IMR-90 (cell line): ENCODE data around the gene ZFAND2B. TPM values are rescaled to one million over a fixed set of nuclear protein-coding genes. Genes with fewer than 3 reads are reported as not detected.

ENCODE experiments used
- ATAC-seq: fragments of 200-7000 bp; cut with Tn5 transposase; 2 replicates; pipeline ENCODE4 v1.9.1; 2020; ENCODE audit warnings: low read depth, mild to moderate bottlenecking, moderate library complexity
- BruUV-seq: library from RNA; stranded (reverse); fragments of 400-500 nt; replicated peaks from 2 replicates; lab custom pipeline; 2021; lab: Mats Ljungman, UMichigan
- CTCF ChIA-PET: fragments of 300-600 bp; formaldehyde crosslinking; extraction: SDS; loops from one replicate; lab custom pipeline; 2021; ENCODE audit warnings: antibody characterized with exemption; lab: Yijun Ruan, JAX
- POLR2A ChIA-PET: fragments of 300-600 bp; sonication (Branson Sonifier 250); formaldehyde crosslinking; loops from one replicate; lab custom pipeline; 2022; ENCODE audit warnings: antibody characterized with exemption; ENCODE audit not compliant: unreplicated experiment; lab: Charles Lee
- DNase-seq: peaks from one replicate; pipeline ENCODE4 v3.0.0; 2013
- H2AFZ ChIP-seq: replicated peaks from 2 replicates; pipeline ENCODE3; 2013; ENCODE audit warnings: low read length, mild to moderate bottlenecking; ENCODE audit not compliant: poor library complexity
- H2AK5ac ChIP-seq: 2 replicates; pipeline ENCODE4 v1.6.1; 2013; ENCODE audit warnings: low read depth, low read length, inconsistent platforms
- H2AK9ac ChIP-seq: replicated peaks from 2 replicates; pipeline ENCODE3; 2013; ENCODE audit warnings: mild to moderate bottlenecking, low read depth, low read length, moderate library complexity; ENCODE audit not compliant: poor library complexity
- H2BK120ac ChIP-seq: 2 replicates; pipeline ENCODE4 v1.6.1; 2013; ENCODE audit warnings: low read depth, low read length, inconsistent platforms
- H2BK15ac ChIP-seq: 3 replicates; pipeline ENCODE4 v1.6.1; 2013; ENCODE audit warnings: low read depth, low read length, inconsistent platforms
- H2BK20ac ChIP-seq: 2 replicates; pipeline ENCODE4 v1.6.1; 2013; ENCODE audit warnings: low read depth, mild to moderate bottlenecking, inconsistent platforms, low read length, moderate library complexity
- H2BK5ac ChIP-seq: 2 replicates; pipeline ENCODE4 v1.6.1; 2013; ENCODE audit warnings: mild to moderate bottlenecking, low read depth, low read length, inconsistent platforms; ENCODE audit not compliant: poor library complexity, severe bottlenecking
- H3K14ac ChIP-seq: replicated peaks from 2 replicates; pipeline ENCODE4 v1.6.1; 2013; ENCODE audit warnings: low read depth, low read length, inconsistent platforms
- H3K18ac ChIP-seq: 2 replicates; pipeline ENCODE4 v1.6.1; 2013; ENCODE audit warnings: low read depth, low read length, control low read depth
- H3K23ac ChIP-seq: 2 replicates; pipeline ENCODE4 v1.6.1; 2013; ENCODE audit warnings: low read depth, low read length, inconsistent platforms
- H3K27ac ChIP-seq: 2 replicates; pipeline ENCODE4 v1.5.1; 2013; ENCODE audit warnings: mild to moderate bottlenecking, control low read depth, low read length; ENCODE audit not compliant: insufficient read depth
- H3K27me3 ChIP-seq: 2 replicates; pipeline ENCODE4 v1.6.1; 2013; ENCODE audit warnings: low read length; ENCODE audit not compliant: control insufficient read depth, insufficient read depth
- H3K36me3 ChIP-seq: 2 replicates; pipeline ENCODE4 v1.6.1; 2013; ENCODE audit warnings: low read length, mixed read lengths; ENCODE audit not compliant: control insufficient read depth, insufficient read depth
- H3K4ac ChIP-seq: 2 replicates; pipeline ENCODE4 v1.6.1; 2013; ENCODE audit warnings: low read depth, low read length, inconsistent platforms
- H3K4me1 ChIP-seq: 2 replicates; pipeline ENCODE4 v1.6.1; 2013; ENCODE audit warnings: low read length, mixed read lengths; ENCODE audit not compliant: control insufficient read depth, insufficient read depth
- H3K4me2 ChIP-seq: 2 replicates; pipeline ENCODE4 v1.6.1; 2013; ENCODE audit warnings: low read depth, mild to moderate bottlenecking, control low read depth, low read length, moderate library complexity
- H3K4me3 ChIP-seq: 2 replicates; pipeline ENCODE4 v1.5.1; 2013; ENCODE audit warnings: low read depth, mild to moderate bottlenecking, control low read depth, low read length, moderate library complexity; ENCODE audit not compliant: insufficient read depth
- H3K56ac ChIP-seq: 2 replicates; pipeline ENCODE4 v1.6.1; 2013; ENCODE audit warnings: low read length, inconsistent platforms; ENCODE audit not compliant: insufficient read depth; ENCODE audit errors: extremely low read depth
- H3K79me1 ChIP-seq, 2 experiments: 2 replicates each; pipeline ENCODE4 v1.6.1; 2013; ENCODE audit warnings: low read length in 2 of 2, inconsistent platforms in 1 of 2, low read depth in 1 of 2
- H3K9ac ChIP-seq: 2 replicates; pipeline ENCODE4 v1.6.1; 2013; ENCODE audit warnings: low read depth, low read length, control low read depth
- H3K9me1 ChIP-seq: 2 replicates; pipeline ENCODE4 v1.6.1; 2013; ENCODE audit warnings: low read length, inconsistent platforms; ENCODE audit not compliant: insufficient read depth
- H3K9me3 ChIP-seq: 2 replicates; pipeline ENCODE4 v1.6.1; 2013; ENCODE audit warnings: low read length; ENCODE audit not compliant: control insufficient read depth, insufficient read depth
- H4K20me1 ChIP-seq: 2 replicates; pipeline ENCODE4 v1.6.1; 2013; ENCODE audit warnings: low read length, inconsistent platforms; ENCODE audit not compliant: insufficient read depth
- H4K5ac ChIP-seq: 2 replicates; pipeline ENCODE4 v1.6.1; 2013; ENCODE audit warnings: mild to moderate bottlenecking, low read depth, low read length, control low read depth
- H4K8ac ChIP-seq, 2 experiments: 2 replicates each; pipeline ENCODE4 v1.6.1; 2013; ENCODE audit warnings: low read depth in 2 of 2, low read length in 2 of 2, control low read depth in 1 of 2, inconsistent platforms in 1 of 2
- H4K91ac ChIP-seq: 2 replicates; pipeline ENCODE4 v1.6.1; 2013; ENCODE audit warnings: low read depth, low read length, inconsistent platforms; ENCODE audit not compliant: insufficient read depth
- BHLHE40 ChIP-seq: fragments of 150-350 bp; IDR thresholded peaks from 2 replicates; pipeline ENCODE4 v1.6.1; 2016; ENCODE audit warnings: mild to moderate bottlenecking, low read depth, low read length
- CEBPB ChIP-seq: IDR thresholded peaks from 2 replicates; pipeline ENCODE4 v1.6.1; 2012; ENCODE audit warnings: low read depth, low read length, improper control_type of control experiment
- CHD1 ChIP-seq: IDR thresholded peaks from 2 replicates; pipeline ENCODE4 v1.6.1; 2012; ENCODE audit warnings: low read depth, low read length, improper control_type of control experiment
- MAFK ChIP-seq: IDR thresholded peaks from 2 replicates; pipeline ENCODE4 v1.6.1; 2012; ENCODE audit warnings: low read depth, low read length, improper control_type of control experiment
- MAZ ChIP-seq: IDR thresholded peaks from 2 replicates; pipeline ENCODE4 v1.6.1; 2012; ENCODE audit warnings: low read depth, mild to moderate bottlenecking, low read length, improper control_type of control experiment, moderate library complexity, borderline replicate concordance
- MXI1 ChIP-seq: IDR thresholded peaks from 2 replicates; pipeline ENCODE4 v1.6.1; 2012; ENCODE audit warnings: low read depth, mild to moderate bottlenecking, low read length, moderate library complexity, borderline replicate concordance
- NFE2L2 ChIP-seq: fragments of 150-350 bp; IDR thresholded peaks from 2 replicates; pipeline ENCODE4 v1.6.1; 2016; ENCODE audit warnings: low read depth, mild to moderate bottlenecking, low read length
- RFX5 ChIP-seq: IDR thresholded peaks from 2 replicates; pipeline ENCODE4 v1.8.0; 2012; ENCODE audit warnings: low read depth, mild to moderate bottlenecking, low read length, moderate library complexity
- WGBS, 2 experiments: methylation state at CpG; one replicate each; pipeline versions ENCODE4 v1.1.5 to v1.1.7; 2013; ENCODE audit warnings: missing lambda C conversion rate in 2 of 2; ENCODE audit not compliant: insufficient read length in 1 of 2; ENCODE audit errors: extremely low coverage in 2 of 2; 5-methylcytosine and 5-hydroxymethylcytosine counted together
- dilution Hi-C: fragments of 300-500 bp; cut with HindIII; formaldehyde crosslinking; loops from one replicate; pipeline ENCODE4 v1.14.3; 2018; ENCODE audit warnings: low sequenced_read_pairs; ENCODE audit not compliant: unreplicated experiment
- in situ Hi-C: fragments of 300-500 bp; cut with MboI; formaldehyde crosslinking; loops from 3 replicates; pipeline ENCODE4 v1.14.3; 2019; ENCODE audit warnings: low sequenced_read_pairs, inconsistent platforms, mixed read lengths
- intact Hi-C: fragments of 100-400 bp; cut with micrococcal nuclease; formaldehyde crosslinking; loops from 2 replicates; pipeline ENCODE4 v1.10.0; 2022
- polyA plus RNA-seq, 3 experiments: library from polyadenylated mRNA; depleted of rRNA; stranded (reverse); fragments of >200 nt; gene quantifications; 2 replicates each; pipeline ENCODE4 v1.2.3, GENCODE V29; 2012; ENCODE audit warnings: low replicate concordance in 1 of 3
- total RNA-seq: library from RNA; depleted of rRNA; stranded (reverse); fragments of >200 nt; gene quantifications from 2 replicates; pipeline ENCODE4 v1.2.3, GENCODE V29; 2012

The ZFAND2B gene
- total and polyA plus RNA-seq, 2 of the 4 experiments (the other 2 are of a cell fraction) = 25.5 to 38.3 TPM

GRCh38 chr2:219176818-219177551 is 29.6 kb upstream of the ZFAND2B start, which contains the start of gene CNPPD1:
Gene CNPPD1 (minus strand): TSS chr2:219176925. CDS start chr2:219176828, 97 bp downstream.
- Histone ChIP-seq H4K8ac (peak within 1 kb of the TSS; percentile 72 to 99), H2BK120ac (peak within 1 kb of the TSS; percentile 86; the same call in 1 of the 2 replicates), H2AFZ (peak within 1 kb of the TSS; percentile 100), H3K27me3 (no peaks in the 10 kb centered on the region), H2BK5ac (peak within 1 kb of the TSS; percentile 87), H3K56ac (peak within 1 kb of the TSS; percentile 81), H4K20me1 (peaks cover 14% of the 10 kb centered on the region; the same call in 1 of the 2 replicates), H3K36me3 (peaks cover 43% of the 10 kb centered on the region), H4K91ac (peak within 1 kb of the TSS; percentile 97), H2BK15ac (0 out of 3 replicates have a peak within 1 kb of the TSS, but pooled peaks have one; percentile 4), H3K23ac (peak within 1 kb of the TSS; percentile 97), H3K14ac (peak within 1 kb of the TSS; percentile 100), H2BK20ac (no peak within 1 kb of the TSS; the same call in 1 of the 2 replicates), H3K4me2 (peak within 1 kb of the TSS; percentile 98), H3K9ac (peak within 1 kb of the TSS; percentile 87), H2AK9ac (peak within 1 kb of the TSS; percentile 100), H3K4ac (peak within 1 kb of the TSS; percentile 99), H3K18ac (peak within 1 kb of the TSS; percentile 60), H3K27ac (peak within 1 kb of the TSS; percentile 96), H2AK5ac (peak within 1 kb of the TSS; percentile 89), H3K79me1 (peaks cover 24 to 48% of the 10 kb centered on the region in 2 experiments), H3K9me3 (no peaks in the 10 kb centered on the region), H4K5ac (peak within 1 kb of the TSS; percentile 94), H3K9me1 (0 out of 2 replicates have a peak, but pooled peaks cover 2% of the 10 kb centered on the region), H3K4me1 (0 out of 2 replicates have a peak, but pooled peaks cover 6% of the 10 kb centered on the region), H3K4me3 (peak within 1 kb of the TSS; percentile 64)
- TF ChIP-seq RFX5 = no peak
- no peak for TF ChIP-seq CEBPB
- TF ChIP-seq MAFK = no peak
- peak; percentile 53; the same call in 1 of the 2 replicates for TF ChIP-seq MXI1
- TF ChIP-seq BHLHE40 = peak; percentile 74
- TF ChIP-seq CHD1 = no peak
- no peak for TF ChIP-seq NFE2L2
- TF ChIP-seq MAZ = peak; percentile 89
- CTCF ChIA-PET = interaction anchor here (0.5 to 1.4 kb wide), 6 partner anchors 11 to 326 kb away, joined by 3 to 5 read pairs (median 4); no protein-coding TSS in a partner anchor
- dilution Hi-C loops (no loop called here), in situ Hi-C loops (no loop called here), intact Hi-C loops (loop anchor here (2.0 to 5.0 kb wide), 3 partner anchors 30 to 210 kb away; partner anchors contain the start of genes DNAJB2, DNPEP and ZFAND2B)
- 0% methylated on average over 27 of the region's 69 CpGs; no CpG with 5 or more reads in 1 of the 2 experiments for WGBS, 2 experiments
- no TSS peak for BruUV-seq
- peak; percentile 74 for ATAC-seq
- POLR2A ChIA-PET = interaction anchor here (0.5 to 0.7 kb wide), 2 partner anchors 30 to 106 kb away, joined by 3 to 5 read pairs; no protein-coding TSS in a partner anchor
- DNase-seq = peak; percentile 65
